B cell (primary cell): ENCODE results near the gene DNTTIP2.

Source experiments
- EZH2 ChIP-seq: IDR thresholded peaks from 2 replicates; pipeline ENCODE4 v1.6.1; 2012; ENCODE audit warnings: borderline replicate concordance, low read depth, mild to moderate bottlenecking, moderate library complexity, low read length; ENCODE audit not compliant: insufficient read depth, poor library complexity, severe bottlenecking
- TF ChIP-seq, protein P1 (sequence below): fragments of 200-600 bp; IDR thresholded peaks from one replicate; pipeline ENCODE4 v1.8.0; 2022; ENCODE audit warnings: antibody characterized with exemption, mild to moderate bottlenecking

DNA sequence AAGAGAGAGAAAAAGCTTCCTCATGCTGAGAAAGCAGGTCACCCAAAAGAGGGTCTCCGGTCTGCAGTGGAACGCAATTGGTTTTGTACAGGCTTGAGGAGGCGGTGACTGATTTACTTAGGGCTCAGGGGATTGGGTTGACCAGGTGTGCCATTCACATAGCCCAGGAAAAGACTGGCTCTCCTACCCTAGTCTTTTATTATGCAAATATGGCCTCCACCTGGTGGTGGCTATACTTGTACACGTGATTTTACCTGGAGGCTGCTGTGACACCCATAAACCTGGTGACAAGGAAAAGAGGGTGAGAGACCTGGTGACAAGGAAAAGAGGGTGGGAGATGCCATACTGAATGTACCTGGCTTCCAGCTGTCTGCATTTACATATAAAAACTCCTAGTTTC, 49.9 kb downstream of the DNTTIP2 start:
- TF ChIP-seq, protein P1, sequence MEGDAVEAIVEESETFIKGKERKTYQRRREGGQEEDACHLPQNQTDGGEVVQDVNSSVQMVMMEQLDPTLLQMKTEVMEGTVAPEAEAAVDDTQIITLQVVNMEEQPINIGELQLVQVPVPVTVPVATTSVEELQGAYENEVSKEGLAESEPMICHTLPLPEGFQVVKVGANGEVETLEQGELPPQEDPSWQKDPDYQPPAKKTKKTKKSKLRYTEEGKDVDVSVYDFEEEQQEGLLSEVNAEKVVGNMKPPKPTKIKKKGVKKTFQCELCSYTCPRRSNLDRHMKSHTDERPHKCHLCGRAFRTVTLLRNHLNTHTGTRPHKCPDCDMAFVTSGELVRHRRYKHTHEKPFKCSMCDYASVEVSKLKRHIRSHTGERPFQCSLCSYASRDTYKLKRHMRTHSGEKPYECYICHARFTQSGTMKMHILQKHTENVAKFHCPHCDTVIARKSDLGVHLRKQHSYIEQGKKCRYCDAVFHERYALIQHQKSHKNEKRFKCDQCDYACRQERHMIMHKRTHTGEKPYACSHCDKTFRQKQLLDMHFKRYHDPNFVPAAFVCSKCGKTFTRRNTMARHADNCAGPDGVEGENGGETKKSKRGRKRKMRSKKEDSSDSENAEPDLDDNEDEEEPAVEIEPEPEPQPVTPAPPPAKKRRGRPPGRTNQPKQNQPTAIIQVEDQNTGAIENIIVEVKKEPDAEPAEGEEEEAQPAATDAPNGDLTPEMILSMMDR, result no peak
- no peak for TF ChIP-seq EZH2
